LoVo (cell line): ENCODE measurements around the gene CYP2D6.

Experiments used
- DNase-seq: peaks from one replicate; pipeline ENCODE4 v3.0.0-alpha.2; 2016; ENCODE audit warnings: low spot score

Gene CYP2D6

DNA sequence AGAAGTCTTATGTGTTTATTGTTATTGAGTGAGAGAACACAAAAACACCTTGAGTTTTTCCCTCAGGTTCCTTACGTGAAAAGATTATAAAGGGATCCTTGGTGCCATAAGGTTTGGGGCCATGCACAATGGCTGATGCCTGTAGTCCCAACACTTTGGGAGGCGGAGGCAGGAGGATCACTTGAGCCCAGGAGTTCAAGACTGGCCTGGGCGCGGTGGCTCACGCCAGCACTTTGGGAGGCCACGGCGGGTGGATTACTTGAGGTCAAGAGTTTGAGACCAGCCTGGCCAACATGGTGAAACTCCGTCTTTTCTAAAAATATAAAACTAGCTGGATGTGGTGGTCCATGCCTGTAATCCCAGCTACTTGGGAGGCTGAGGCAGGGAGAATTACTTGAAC is 45.7 kb downstream of the CYP2D6 start:
- no peak for DNase-seq

- DNase-seq: no peak
Measured at GRCh38 chr22:42083119-42083518, 47.5 kb downstream of the CYP2D6 start.

DNA sequence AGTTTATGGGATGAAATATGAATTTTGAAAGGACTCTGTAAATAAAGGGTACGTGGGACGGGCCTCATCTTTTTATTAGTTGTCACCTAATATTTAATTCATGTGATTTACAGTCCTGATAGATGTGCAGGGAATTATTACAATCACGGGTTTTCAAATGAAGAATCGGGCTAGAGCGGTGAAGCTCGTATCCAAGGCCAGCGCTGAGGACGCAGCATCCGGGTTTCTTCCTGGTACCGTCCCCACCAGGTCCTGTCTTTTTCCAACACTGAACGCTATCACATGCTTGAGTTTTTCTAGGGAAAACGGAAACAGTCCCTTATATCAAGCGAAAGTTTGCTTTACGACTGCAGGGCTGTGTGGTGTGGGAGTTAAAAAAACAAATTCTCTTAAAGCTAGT is 50.3 kb downstream of the CYP2D6 start:
- DNase-seq: no peak

DNA sequence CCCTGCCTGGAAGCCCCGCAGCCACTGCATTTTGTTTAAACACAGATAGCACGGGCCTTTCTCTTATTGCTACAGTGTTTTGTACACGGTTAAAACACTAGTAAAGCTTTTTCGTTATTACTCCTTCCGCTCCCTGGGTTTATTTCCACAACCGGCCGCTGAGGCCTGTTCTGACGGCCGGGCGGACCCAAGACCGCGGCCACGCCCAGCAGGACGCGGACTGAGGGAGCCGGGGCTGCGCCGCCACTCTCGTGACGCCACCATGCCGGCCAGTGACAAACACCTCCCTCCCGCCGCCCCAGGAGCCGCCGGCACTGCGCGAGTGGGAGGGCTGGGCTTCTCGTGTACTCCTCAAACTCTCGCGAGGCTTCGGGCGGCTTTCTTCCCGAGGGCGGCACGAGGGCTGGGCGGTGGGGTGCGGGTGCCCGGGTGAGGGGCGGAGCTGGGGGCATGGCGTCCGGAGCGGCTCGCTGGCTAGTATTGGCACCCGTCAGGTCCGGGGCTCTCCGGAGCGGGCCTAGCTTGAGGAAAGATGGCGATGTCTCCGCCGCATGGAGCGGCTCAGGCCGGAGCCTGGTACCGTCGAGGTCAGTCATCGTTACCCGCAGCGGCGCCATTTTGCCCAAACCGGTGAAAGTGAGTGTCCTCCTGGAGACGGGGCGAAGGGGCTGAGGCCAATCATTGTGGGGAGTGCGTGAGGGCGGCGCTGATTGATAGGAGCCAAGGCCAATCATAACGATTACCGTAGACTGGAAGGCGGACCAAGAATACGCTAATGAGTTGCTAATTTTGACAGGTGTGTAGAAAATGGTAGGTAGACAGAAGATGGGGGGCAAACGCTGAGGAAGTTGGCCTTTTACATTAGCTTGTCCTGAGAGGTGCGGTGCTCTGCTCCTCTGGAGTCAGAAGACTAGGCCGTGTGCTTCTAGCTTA is 51.0 kb downstream of the CYP2D6 start, which contains the start of gene SMDT1:
TSS of gene SMDT1 (plus strand) at position 382 of the 933 bp plus-strand sequence. CDS start at position 451, 69 bp downstream.
- DNase-seq: peak; percentile 98

- no peak for DNase-seq
Measured at GRCh38 chr22:42078469-42079318, 51.9 kb downstream of the CYP2D6 start.

- no peak for DNase-seq
Measured at GRCh38 chr22:42077486-42078125, 53.0 kb downstream of the CYP2D6 start.

GRCh38 chr22:42076764-42077485 is 53.7 kb downstream of the CYP2D6 start:
- no peak for DNase-seq
